GM19372 (cell line): ENCODE results near the gene ZXDC.

ENCODE experiments used
- ATAC-seq: cut with Tn5 transposase; IDR thresholded peaks from one replicate; pipeline ENCODE4 v1.9.1; 2021; ENCODE audit warnings: mild to moderate bottlenecking, low read depth, moderate library complexity; ENCODE audit not compliant: unreplicated experiment

The ZXDC gene

DNA sequence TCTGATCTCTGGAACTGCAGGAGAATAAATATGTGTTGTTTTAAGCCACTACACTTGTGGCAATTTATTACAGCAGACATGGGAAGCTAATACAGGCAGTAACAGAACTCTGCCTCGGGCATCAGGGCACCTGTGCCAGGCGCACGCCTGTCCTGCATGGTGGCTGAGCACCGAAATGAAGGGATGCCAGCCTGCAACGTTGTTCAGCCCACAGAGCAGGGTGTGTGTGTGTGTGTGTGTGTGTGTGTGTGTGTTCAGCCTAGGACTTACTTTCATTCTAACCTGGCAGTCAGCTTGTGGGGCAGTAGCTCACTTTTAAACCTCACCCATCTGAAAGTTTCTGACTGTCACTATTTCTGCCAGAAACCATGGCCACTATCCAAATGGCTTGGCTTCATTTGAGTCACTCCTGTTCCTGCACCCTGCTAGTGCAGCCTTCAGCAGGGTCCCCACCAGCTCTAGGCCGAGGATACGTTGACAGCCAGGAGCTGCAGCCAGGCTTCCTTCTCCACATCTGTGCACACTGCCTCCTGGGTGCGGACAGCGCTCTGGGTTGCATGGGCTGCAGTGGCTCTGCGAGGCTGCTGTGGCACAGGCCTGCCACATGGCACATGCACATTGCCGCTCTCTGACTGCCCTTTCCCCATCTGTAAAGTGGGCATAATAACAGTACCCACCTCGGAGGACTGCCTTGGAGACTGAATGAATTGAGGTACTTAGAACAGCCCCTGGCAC lies 37.4 kb upstream of the ZXDC start:
- ATAC-seq: no peak

DNA sequence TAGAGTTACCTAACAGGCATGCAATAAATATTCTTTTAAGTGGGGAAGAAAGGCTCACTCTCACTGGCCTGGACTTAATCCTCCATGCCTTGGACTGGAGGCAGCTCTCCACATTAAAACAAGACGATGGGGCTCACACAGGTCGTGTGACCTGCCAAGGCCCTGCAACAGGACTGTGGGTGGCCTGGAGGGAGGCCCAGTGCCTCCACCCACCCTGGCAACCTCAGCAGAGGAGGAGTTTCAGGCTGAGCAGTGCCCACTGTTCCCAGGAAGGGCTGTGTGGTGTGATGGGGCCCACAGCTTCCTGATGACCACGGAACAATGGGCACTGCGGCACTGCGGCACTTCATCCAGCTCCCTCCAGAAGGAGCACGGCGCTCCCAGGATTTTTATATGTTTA lies 36.3 kb upstream of the ZXDC start:
- ATAC-seq: no peak

DNA sequence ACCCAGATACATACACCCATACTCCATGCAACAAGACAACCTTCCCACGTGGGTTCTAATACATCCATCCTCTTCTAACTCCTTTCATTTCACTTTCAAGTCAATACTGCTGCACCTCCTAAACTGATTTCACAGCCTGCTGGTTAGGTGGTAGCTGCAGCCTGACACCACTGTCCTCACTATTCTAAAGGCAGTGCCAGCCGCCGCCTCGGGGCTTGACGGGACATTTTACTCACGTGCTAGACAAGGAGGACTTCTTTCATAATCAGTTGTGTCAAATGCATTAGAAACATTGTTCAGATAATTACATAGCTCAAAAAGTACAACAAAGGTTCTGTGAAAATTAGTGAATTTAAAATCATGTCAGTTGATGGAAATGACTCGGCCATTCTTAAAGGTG lies 35.6 kb upstream of the ZXDC start:
- no peak for ATAC-seq

DNA sequence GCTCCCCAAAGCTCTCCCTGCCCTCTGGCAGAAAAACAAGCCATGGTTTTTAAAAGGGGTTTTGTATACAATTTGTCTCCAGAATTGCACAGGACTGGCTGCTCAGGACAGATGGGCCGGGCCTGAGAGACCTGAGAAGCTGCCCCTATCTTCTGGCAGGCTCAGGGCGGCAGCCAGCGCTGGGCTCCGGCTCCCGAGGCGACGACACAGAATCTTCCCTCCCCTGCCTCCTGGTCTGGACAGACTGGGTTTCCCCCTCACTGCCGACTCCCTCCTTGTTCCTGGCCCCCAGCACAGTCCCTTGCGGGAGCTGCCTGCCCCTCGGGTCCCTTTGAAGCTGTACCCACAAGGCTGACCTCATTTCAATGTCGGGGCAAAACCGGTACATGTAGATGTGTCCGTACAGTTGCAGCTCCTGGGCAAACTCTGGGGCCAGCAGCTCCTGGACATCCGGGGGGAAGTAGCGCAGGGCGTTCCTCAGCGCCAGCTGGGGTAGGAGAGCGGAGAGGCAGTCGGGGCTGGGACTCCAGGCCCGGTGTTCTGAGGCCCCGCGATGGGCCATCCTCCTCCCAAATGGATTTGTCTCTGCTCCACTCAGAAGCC lies 34.7 kb upstream of the ZXDC start:
- ATAC-seq: no peak

DNA sequence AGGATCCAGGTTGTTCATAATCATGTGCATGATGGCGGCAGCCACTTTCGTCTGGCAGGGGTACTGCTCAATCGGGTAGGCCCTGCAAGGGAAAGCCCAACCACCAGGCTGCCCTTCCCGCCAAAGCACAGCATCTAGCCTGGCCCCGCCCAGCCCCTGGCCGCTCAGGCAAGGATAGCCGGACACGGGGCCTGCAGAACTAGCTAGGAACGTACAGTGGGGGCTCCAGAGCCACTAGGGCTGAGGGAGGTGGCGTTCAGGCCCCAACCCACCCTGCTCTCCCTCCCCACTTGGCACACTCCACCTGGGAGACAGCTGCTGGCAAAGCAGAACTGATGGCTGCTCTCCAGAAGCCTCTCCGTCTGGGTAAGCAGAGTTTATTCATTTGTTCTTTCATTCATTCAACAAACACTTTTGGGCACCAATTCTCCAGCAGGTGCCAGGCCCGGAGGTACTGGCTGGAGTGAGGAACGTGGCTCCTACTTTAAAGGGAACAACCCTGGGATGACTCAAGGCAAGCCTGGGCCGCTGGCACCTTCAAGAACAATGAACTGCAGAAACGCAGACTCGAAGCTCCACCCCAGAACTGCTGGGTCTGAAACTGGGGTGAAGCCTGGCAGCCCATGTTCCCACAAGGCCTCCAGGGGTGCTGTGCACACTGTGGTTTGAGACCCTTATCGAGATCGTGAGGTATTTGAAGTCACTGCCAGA lies 34.1 kb upstream of the ZXDC start:
- ATAC-seq: no peak

DNA sequence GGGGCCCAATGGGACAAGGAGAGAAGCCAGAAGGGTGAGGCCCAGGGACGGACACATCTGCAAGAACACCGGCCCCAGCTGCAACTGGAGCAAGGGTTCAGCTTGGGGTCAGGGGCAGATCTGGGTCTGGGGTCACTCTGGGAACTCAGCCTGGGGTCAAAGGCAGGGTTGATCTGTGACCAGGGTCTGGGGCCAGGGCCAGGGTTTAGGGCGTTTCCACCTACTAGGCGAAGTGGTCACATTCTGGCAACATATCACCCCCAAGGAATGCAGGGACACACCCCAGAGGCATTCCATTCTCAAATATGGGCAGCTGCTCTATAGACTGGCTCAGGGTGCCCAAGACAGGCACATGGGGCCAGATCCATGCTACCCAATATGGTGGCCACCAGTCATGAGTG lies 32.9 kb upstream of the ZXDC start:
- no peak for ATAC-seq

DNA sequence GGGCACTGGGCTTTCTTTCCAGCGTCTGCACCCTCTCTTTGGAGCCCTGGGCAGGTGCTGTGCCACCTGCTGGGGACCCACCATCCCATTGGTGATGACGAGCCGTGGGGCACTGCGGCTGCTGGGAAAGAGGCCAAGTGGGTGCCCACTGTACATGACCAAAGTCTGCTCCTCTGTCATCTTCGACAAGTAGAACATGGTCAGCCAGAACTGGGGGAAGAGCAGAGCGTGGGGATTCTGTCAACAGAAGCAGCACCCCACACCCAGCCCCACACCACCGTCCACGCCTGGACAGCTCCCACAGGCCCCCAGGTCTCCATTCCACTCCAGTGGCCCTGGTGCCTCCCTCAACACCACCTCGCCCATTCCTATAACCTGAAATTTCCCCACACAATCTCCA lies 32.2 kb upstream of the ZXDC start:
- no peak for ATAC-seq

DNA sequence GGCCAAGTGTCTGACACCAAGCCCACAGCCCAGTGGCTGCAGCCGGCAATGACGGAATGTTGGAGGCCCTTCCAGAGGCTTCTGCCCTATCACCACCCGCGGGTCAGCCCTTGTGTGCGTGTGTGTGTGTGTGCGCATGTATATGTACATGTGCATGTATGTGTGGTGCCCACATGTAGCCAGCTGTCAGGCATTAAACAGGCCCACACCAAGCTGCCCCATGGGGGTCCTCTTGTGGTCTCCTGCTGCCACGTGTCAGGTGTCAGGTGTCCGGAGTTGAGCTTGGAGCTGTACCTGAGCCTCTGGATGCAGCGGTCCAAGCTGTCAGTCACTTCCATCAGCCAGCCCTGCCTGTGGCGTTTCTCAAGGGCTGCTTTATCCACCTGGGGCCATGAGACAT lies 28.0 kb upstream of the ZXDC start:
- no peak for ATAC-seq

DNA sequence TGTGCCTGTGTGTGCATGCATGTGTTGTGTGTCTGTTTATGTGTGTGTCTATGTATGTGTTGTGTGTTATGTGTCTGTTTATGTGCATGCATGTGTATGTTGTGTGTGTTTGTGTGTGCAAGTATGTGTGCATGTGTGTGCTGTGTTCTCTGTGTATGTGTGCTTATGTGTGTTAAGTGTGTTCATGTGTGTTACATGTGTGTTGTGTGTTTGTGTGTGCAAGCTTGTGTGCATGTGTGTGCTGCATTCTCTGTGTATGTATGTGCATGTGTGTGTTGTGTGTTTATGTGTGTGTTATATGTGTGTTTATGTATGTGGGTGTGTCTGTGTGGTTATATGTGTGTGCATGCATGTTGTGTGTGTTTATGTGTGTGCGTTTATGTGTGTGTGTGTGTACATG lies 27.0 kb upstream of the ZXDC start:
- no peak for ATAC-seq

DNA sequence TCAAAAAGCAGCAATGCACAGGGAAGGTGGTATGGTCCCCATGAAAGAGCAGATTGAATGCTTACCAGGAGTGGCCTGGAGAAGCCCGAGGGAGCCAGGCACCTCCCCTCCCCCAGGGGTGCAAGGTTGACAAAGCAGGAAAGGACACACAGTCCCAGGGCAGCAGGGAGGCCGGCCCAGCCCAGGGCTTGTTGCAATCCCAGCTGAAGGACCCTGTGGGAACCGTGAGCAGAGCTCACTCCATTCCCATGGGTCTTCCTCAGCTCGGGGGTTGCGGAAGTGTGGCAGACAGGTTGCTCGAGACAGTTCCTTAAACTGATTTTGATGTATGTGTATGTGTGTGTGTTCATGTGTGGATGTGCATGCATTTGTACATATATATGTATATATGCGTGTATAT lies 26.0 kb upstream of the ZXDC start:
- ATAC-seq: no peak

DNA sequence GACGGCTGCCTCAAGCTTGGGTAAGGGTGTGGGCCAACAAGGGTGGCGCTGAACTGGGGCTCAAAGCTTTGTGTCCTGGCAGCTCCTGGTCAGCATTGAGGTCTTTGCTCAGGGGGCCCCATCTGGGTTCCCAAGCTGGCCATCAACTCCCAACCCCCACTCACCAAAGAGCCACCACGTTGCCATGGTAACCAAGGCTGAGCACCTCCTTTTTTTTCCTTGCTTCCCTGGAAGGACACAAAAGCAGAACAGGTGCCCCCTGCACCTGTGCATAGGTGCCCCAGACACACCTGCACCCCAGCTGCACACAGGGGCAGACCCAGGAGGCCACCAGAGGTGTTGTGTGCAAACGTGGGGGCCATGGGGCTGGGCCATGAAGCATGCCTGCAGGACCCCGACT lies 25.4 kb upstream of the ZXDC start:
- no peak for ATAC-seq

DNA sequence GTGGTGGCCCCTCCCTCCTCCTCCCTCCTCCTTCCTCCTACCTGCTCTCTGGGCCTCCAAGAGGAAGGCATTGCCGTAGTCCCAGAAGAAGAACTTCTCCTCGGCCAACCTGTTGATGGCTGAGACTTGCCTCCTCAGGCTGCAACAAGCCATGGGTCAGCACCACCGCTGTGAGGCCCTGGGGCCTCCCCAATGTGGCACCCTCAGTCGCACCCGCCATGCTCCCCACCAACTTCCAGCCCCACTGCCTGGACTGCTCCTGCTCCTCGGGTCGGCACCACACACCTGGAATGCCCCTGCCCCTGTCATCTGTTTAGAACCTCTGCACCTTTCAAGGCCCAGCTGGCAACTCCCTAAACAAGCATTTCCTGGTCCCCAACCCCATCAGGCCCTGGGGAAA lies 24.3 kb upstream of the ZXDC start:
- ATAC-seq: no peak

DNA sequence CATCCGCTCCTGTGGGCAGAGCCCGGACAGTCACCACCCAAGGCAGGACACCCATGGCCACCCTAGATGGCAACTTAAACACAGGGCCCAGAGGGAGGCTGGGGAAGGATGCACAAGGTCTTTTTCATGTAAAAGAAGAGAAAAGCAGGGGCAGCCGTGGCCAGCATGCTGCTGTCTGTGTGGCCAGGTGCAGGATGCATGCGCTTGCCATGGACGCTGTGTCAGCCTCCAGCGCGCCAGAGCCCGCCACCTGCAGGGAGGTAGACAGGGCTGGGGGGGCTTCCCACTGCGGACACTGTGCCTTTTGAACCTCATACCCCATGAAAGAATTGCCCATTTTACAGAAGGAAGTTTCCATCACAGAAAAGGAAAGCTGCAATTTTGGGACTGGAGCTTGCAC lies 23.7 kb upstream of the ZXDC start:
- ATAC-seq: no peak

DNA sequence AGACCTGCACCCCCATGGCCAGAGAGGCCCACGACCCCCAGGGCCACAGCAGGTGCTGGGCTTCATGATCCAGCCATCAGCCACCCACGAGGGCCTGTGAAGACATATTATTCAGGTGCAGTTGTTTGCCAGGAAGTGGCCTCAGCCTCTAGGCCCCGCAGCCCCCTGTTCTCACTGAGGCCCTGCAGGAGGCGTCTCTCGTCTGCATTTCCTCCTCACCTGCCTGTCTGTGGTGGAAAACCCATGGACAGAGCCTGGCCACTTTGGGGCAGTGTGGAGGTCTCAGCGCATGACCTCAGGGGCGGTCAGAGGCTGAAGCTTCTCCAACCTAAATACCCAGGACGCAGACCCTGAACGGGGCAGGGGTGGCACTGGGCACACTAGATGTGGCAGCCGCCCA lies 23.2 kb upstream of the ZXDC start:
- ATAC-seq: no peak

DNA sequence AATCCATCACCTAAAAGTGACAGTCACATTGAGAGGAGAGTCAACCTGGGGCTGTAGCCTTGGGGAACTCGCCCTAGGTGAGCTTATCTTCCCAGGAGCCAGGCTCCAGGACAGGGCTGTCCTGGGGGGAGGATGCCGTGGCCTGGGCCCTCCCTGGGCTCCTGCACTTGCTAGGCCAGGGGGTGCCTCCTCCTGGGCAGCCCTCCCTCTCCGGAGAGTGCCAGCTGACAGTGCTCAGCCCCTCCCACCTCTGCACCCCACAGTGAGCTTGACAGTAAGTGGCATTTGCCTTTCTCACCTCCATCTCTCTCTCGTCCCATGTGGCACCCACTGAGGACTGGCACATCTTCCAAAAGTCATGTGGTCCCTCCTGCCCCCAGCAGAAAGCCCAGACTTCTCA lies 22.8 kb upstream of the ZXDC start:
- no peak for ATAC-seq

DNA sequence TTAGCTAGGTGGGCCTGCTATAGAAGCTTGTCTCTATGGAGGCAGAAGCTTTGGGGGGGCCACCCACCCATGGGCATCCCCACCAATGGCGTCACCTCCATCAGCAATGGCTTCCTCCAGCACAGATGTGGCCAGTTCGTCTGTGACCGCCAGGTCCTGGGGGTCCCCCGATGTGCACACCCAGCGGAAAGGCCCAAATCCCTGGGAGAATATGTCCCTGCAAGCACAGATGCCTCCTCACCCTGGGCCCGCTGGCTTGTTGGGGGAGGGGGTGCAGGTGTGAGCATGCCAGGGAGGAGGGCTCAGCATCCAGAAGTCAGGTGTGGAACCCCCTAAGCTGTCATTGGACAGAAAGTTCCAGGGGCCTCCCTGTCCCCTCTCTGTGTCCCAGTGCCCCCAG lies 22.3 kb upstream of the ZXDC start:
- ATAC-seq: no peak

DNA sequence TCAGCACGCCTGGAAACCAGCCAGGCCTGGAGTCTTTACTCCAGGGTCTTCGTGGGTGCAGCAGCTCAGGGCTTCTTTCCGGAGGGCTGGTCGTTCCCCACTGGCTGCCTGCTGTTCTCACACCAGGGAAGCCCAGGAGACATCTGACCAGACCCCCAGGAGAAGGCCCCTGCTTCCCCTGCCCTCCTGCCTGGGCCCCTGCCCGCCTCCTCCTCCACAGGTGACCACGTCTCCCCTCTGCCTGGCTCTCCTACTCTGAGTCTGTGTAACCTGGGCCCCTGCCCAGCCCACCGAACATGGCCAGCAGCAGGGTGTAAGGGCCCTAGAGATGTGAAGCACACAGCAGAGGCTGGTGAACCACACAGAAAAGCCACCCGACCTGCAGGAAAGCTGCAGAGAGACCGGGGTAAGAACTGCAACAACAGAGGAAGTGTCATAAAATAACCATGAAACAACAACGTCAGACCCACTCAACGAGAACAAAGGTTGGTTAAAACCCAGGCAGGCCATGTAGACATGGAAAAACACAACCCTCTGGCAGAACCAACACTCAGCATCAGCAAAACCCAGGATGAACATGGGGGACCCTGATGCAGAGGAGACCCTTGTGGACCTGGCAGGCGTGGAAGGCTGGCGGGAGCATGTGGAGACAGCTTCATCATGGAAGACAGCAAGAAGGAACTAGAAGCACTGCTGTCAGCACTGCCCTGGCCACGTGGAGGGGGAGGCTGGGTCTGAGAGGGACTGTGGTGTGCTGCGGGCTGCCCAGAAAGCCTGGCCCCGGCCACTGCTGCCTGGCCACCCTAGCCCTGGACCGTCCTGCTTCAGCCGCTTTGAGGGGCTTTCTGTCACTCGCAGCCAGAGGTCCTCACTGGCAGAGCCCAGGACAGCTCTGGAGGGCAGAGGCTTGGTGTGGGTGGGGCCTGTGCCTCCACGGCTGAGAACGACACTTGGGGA lies 21.5 kb upstream of the ZXDC start:
- ATAC-seq: no peak

DNA sequence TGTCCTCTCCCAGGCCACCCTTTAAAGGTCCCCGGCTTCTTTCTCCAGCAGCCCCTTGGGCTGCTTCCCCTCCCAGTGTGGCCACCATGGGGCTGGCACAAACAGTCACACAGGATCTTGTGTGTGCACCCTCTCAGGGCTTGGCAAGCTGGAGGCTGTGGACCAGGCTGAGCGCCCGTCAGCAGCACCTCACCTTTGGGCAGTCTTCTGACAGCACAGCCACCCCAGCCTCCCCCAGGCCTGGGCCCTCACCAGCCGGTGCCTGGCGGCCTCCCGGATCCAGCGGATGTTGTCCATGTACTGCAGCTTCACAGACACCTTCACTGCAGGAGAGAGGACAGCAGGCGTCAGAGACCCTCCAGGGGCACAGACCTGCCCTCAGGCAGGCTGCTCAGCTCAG lies 20.1 kb upstream of the ZXDC start:
- ATAC-seq: no peak

DNA sequence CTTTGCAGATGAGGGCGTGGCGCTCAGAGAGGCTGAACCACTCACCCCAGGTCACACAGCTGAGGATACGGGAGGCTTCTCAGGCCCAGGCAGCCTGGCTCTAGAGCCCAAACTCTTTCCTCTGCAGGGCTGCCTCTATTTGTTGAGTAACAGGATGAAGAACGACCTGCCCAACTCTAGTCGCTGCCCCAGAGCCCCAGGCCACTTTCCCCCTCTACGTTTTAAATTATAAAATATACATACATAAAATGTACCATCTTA lies 19.2 kb upstream of the ZXDC start:
- no peak for ATAC-seq

DNA sequence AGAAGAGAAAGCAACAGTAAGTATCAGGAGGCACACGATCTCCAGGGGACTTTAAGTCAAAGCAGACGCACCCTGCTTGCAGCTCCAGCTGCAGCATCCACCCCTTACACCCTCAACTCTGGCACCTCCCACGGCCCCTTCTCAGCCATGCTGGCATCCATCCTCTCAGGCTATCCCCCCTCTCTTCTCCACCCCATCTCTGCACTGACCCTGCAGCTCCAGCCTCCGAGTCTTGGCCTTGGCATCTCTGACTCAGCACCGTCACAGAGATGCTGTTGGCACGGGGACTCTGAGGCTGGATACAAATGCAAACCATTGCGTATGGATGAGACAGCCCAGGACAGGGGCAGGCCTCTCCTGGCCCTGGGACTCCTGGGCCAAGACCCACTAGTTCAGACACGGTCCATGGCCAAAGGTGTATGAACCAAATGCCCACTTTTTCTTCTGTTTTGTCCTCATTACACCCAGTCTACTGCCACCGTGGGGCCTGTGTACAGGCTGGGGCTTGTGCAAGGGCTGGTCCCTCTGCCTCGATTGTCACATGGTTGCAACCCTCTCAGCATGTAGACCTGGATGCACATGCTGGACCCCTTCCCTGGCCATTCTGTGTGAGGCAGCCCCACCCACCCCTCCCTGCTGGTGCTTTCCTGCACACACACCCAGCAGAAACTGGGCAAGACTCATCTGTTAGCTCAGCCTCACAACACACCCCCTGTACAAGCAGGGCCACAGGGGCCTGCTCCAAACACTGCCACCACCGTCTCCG lies 18.7 kb upstream of the ZXDC start:
- ATAC-seq: no peak

DNA sequence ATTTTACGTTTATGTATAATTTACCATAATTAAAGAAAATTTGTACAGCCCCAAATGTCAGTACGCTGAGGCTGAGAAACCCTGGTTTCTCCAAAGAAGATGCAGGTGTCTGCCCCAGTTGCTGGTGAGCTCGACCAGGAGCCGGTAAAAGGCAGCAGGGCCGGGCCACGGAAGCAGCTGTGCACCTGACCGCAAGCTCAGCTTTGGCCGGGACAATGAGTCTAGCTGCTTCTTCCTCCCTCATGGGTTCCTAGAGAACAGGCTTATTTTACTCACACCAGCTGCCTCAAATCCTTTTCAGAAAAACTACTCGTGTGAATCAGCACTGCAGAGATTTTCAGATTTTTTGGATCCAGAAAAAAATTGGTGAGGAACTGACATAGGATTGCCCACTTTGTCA lies 18.0 kb upstream of the ZXDC start:
- no peak for ATAC-seq
